Ovary (tissue), 9 donors: ENCODE measurements around the gene KRT85. TPM values are rescaled to one million over a fixed set of nuclear protein-coding genes. Genes with fewer than 3 reads are reported as not detected.

Source experiments
- DNase-seq, 5 donors: peaks; one replicate each; pipeline ENCODE4 v3.0.0-alpha.2; 2019 to 2020
- H3K27ac ChIP-seq, 2 donors: fragments of 200-600 bp; one replicate each; pipeline versions ENCODE4 v1.5.1 to v1.8.0; 2019 to 2022
- H3K27me3 ChIP-seq: fragments of 200-600 bp; one replicate; pipeline ENCODE4 v1.8.0; 2022
- H3K36me3 ChIP-seq: fragments of 200-600 bp; sonication (generic); one replicate; pipeline ENCODE4 v1.5.1; 2019
- H3K4me1 ChIP-seq: one replicate; pipeline ENCODE4 v1.8.1; 2013; ENCODE audit warnings: mild to moderate bottlenecking, moderate library complexity; ENCODE audit not compliant: insufficient read depth
- H3K4me3 ChIP-seq: fragments of 200-600 bp; sonication (generic); one replicate; pipeline ENCODE4 v1.5.1; 2017
- H3K9me3 ChIP-seq, 2 donors: fragments of 200-600 bp in 1 of 2; sonication (generic) in 1 of 2; one replicate each; pipeline versions ENCODE4 v1.5.1 to v1.8.1; 2013 to 2019; ENCODE audit warnings: mild to moderate bottlenecking in 1 of 2, moderate library complexity in 1 of 2
- EP300 ChIP-seq: sonication (generic); formaldehyde crosslinking; IDR thresholded peaks from one replicate; pipeline ENCODE4 v1.6.1; 2017; ENCODE audit warnings: antibody characterized with exemption
- POLR2A ChIP-seq: fragments of 450-650 bp; IDR thresholded peaks from one replicate; pipeline ENCODE4 v1.6.1; 2017; ENCODE audit warnings: antibody characterized with exemption, mild to moderate bottlenecking, moderate library complexity
- WGBS, 3 donors: extraction: QIAGEN DNeasy Blood & Tissue Kit in 1 of 3; methylation state at CpG; one replicate each; pipeline versions ENCODE4 v1.1.5 to v1.1.7; 2013 to 2017; 5-methylcytosine and 5-hydroxymethylcytosine counted together
- intact Hi-C, 4 donors: fragments of 100-400 bp; cut with DNase I; formaldehyde crosslinking; loops; one replicate each; pipeline versions ENCODE4 v1.11.0 to v1.15.1; 2022 to 2023
- polyA plus RNA-seq, 2 donors: library from polyadenylated mRNA; stranded (reverse); fragments of 200-250 nt in 1 of 2; fragments of 350-450 nt in 1 of 2; fragmentation: Illumina TruSeq in 1 of 2; extraction: RNeasy Lipid Tissue Mini Kit (QIAGEN cat#74804) in 1 of 2; gene quantifications; one replicate each; pipeline ENCODE4 v1.2.3, GENCODE V29; 2013 to 2014
- total RNA-seq, 7 donors: library from RNA; depleted of rRNA in 2 of 7; stranded (reverse); fragments of >200 nt in 2 of 7; fragmentation: NEBNext Ultra II Directional in 3 of 7; extraction: Animal tissue kit (Norgen Biotek cat#: 25700) in 3 of 7; gene quantifications; one replicate each; pipeline versions ENCODE4 v1.1.0 to v1.2.4, GENCODE V29; 2016 to 2023
- TF ChIP-seq, protein P1 (sequence below), 3 donors: fragments of 450-650 bp in 2 of 3; fragments of 200-600 bp in 1 of 3; IDR thresholded peaks; one replicate each; pipeline versions ENCODE4 v1.5.1 to v1.8.0; 2016 to 2022; ENCODE audit warnings: antibody characterized with exemption in 3 of 3, mild to moderate bottlenecking in 1 of 3
- donor health status: DM: no; HTN: no; CAD: no; lungs with moderate emphysema.
- donor health status: DM: no; HTN: no; CAD: no.
- donor health status: Bipolar disorder and iron deficiency.
- donor health status: DM: yes; HTN: yes; CAD: no.
- donor health status: DM: no; HTN: no; CAD: no.
- donor health status: DM: yes; HTN: yes; CAD: no.

KRT85 gene
- total and polyA plus RNA-seq, 9 donors = not detected

DNA sequence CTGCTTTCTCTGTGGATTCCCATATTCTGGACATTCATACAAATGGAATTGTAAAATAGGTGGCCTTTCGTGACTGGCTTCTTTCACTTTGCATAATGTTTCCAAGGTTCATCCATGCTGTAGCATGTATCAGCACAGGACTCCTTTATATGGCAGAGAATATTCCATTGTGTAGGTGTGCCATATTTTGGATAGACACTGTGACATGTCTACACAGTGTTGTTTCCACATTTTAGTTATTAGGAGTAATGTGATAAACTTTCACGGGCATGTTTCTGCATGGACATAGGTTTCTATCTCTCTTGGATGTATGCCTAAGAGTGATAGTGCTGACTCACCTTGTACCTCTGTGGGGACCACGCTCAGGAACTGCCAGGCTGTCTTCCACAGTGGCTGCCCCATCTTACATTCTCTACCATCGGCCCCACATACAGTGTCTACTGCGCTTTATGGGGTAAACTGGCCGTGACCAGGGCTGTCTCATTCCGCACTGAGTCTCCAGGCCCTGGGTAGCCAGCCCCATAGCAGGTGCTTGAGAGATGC is 25.3 kb upstream of the KRT85 start:
- DNase-seq = no peak
- no peaks in the 10 kb centered on the region for H3K27me3 ChIP-seq
- no peaks in the 10 kb centered on the region for H3K9me3 ChIP-seq
- H3K27ac ChIP-seq = no peak overlapping the region
- TF ChIP-seq, protein P1, sequence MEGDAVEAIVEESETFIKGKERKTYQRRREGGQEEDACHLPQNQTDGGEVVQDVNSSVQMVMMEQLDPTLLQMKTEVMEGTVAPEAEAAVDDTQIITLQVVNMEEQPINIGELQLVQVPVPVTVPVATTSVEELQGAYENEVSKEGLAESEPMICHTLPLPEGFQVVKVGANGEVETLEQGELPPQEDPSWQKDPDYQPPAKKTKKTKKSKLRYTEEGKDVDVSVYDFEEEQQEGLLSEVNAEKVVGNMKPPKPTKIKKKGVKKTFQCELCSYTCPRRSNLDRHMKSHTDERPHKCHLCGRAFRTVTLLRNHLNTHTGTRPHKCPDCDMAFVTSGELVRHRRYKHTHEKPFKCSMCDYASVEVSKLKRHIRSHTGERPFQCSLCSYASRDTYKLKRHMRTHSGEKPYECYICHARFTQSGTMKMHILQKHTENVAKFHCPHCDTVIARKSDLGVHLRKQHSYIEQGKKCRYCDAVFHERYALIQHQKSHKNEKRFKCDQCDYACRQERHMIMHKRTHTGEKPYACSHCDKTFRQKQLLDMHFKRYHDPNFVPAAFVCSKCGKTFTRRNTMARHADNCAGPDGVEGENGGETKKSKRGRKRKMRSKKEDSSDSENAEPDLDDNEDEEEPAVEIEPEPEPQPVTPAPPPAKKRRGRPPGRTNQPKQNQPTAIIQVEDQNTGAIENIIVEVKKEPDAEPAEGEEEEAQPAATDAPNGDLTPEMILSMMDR (IDR thresholded peaks at IDR 0.05) = no peak
- TF ChIP-seq POLR2A (no peak), EP300 (no peak)
- H3K4me1 ChIP-seq = no peaks in the 10 kb centered on the region
- H3K4me3 ChIP-seq = no peak overlapping the region
- H3K36me3 ChIP-seq = no peaks in the 10 kb centered on the region
- 87 to 88% (median 87%) methylated on average over 7 of the region's 7 CpGs for WGBS, 3 donors
- intact Hi-C loops = no loop called here

DNA sequence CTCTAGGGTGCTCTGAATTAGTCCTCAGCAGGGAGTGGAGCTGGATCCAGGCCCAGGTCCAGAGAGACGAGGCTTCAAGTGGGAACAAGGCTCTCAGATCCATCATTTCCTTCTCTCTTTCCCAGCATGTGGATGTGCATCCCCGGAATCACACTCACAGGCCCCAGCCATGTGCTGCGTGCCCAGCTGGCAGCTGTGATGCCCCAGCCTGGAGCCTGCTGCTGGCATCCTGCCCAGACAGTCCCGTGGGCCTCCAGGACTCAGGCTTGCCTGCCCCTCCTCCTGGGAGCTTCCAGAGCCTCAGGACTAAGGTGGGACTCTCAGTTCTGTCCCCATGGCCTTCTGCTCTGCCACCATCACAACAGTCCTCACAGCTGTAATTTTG is 24.3 kb upstream of the KRT85 start:
- 14 to 30% (median 24%) methylated on average over 4 of the region's 4 CpGs for WGBS, 3 donors

DNA sequence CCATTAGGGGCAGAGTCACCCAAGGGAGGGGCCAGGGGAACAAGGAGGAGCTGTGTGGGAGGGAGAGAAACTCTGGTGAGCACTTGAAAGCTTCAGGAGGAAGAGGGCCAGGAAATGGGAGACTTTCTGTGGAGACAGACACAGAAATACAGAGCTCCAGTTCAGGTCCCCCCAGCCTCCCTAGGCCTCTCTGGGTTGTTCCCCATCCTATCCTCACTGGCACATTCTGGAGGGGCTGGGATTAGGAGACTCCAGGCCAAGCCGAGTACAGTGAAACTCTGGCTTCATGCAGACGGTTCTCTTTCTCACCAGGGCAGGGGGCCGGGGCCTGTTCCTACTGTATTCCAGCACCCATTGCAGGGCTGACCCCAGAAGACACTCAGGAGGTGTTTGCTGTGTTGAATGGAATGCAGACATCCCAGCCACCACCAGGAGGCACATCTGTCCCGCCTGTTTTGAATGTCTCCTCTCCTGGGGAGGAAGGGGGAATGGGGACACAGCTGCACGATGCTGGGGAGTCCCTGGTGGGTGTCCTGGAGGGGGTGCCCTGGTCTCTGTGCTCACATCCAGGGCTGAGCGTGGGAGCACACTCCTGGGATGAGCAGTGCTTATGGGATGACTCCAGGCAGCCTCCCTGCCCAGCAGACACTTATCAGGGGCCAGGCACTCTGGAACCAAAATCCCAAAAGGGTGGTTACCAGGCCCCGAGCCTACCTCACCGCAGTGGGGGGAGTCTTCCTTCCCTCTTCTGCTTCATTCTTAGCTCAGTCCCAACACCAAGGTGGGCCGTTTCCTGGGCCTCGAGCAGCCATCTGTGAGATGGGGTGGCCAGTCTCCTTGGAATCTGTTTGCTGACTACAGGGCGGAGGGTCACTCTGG is 23.7 kb upstream of the KRT85 start:
- H3K4me3 ChIP-seq = no peak overlapping the region
- no peaks in the 10 kb centered on the region for H3K9me3 ChIP-seq
- no peak overlapping the region for H3K27ac ChIP-seq
- H3K36me3 ChIP-seq = no peaks in the 10 kb centered on the region
- WGBS, 3 donors = 64 to 76% (median 65%) methylated on average over 11 of the region's 11 CpGs
- TF ChIP-seq POLR2A (no peak), EP300 (no peak)
- TF ChIP-seq, protein P1 (IDR thresholded peaks at IDR 0.05) = no peak
- intact Hi-C loops = no loop called here
- no peaks in the 10 kb centered on the region for H3K4me1 ChIP-seq
- H3K27me3 ChIP-seq = no peaks in the 10 kb centered on the region
- no peak for DNase-seq

More for the DNA sequence above, 24.3 kb upstream of the KRT85 start:
- Histone ChIP-seq H3K9me3 (no peaks in the 10 kb centered on the region), H3K27ac (no peak overlapping the region), H3K4me3 (no peak overlapping the region), H3K27me3 (no peaks in the 10 kb centered on the region), H3K36me3 (no peaks in the 10 kb centered on the region), H3K4me1 (no peaks in the 10 kb centered on the region)
- DNase-seq = no peak
- TF ChIP-seq EP300 (no peak), POLR2A (no peak)
- TF ChIP-seq, protein P1 (IDR thresholded peaks at IDR 0.05) = no peak
- intact Hi-C loops = no loop called here

DNA sequence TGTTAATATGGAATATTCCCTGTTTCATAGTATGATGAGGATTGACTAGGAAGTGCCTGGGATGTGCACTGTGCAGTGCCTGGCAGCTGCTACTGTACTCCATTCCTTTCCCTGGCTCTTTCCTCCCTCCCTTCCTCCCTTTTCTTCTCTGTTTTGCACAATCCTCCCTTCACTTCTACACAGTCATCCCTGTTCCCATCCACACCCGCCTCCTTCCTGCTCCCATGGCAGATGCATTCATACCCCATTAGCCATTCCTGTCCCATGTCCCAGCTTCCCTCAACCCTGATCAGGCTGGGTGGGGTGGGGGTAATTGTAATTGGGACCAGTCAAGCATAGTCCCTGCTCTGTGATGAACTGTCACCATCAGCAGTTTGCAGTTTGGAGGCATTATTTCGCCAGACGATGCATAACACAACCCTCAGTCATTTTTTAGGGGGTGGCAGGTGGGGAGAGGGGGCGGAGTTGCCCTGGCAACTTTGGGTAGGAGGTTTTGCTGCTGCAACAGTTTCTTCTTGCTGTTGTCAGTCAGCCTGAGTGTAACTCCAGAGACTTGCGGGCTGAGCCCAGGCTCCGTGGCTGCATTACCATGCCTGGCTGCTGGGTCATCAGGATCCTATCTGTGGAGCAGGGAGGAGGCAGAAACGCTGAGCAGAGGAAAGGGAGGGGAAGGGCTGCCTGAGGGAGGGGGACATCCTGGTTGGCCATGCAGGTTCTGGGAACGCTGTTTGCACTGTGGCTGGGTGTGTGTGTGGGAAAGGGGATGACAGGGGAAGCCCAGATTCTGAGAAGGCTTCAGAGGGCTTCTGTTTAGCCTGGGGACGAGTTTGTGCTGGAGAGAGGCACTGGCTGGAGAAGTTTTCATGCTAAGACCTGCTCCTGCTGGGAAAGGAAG is 22.3 kb upstream of the KRT85 start:
- Histone ChIP-seq H3K27me3 (no peaks in the 10 kb centered on the region), H3K4me3 (no peak overlapping the region), H3K36me3 (no peaks in the 10 kb centered on the region), H3K4me1 (no peaks in the 10 kb centered on the region), H3K27ac (no peak overlapping the region), H3K9me3 (no peaks in the 10 kb centered on the region)
- 35 to 44% (median 40%) methylated on average over 9 of the region's 9 CpGs for WGBS, 3 donors
- intact Hi-C loops = loop anchor here in 1 of 4 donors (10.0 kb wide), 1 partner anchor 475 kb away; no protein-coding TSS in a partner anchor
- no peak for DNase-seq
- no peak for TF ChIP-seq EP300
- no peak for TF ChIP-seq POLR2A
